ENCODE results near the gene KRTAP26-1.

The KRTAP26-1 gene

DNA sequence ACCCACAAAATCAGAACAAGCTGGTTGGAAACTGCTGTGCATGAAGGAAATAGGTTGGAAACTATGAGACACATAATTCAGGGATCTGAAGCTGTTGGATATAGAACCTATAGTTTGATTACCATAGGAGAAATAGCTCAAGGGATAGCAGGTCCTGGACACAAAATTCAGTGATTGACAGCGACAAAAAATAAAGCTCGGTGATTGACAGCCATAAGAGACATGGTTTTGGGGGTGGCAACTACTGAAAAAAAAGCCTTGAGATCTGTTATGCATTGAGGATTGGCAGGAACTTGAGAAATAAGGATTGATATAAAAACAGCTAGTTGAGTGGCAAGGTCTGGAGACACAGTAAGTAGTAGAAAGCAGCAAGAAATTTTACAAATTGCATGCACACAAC, 30.9 kb downstream of the KRTAP26-1 start, which contains the start of gene KRTAP25-1:
Gene KRTAP25-1, minus strand, starts transcription at position 300 of the 400 bp plus-strand sequence. Its CDS starts 24 bp downstream, at position 276.
- TF ChIP-seq, protein P1, sequence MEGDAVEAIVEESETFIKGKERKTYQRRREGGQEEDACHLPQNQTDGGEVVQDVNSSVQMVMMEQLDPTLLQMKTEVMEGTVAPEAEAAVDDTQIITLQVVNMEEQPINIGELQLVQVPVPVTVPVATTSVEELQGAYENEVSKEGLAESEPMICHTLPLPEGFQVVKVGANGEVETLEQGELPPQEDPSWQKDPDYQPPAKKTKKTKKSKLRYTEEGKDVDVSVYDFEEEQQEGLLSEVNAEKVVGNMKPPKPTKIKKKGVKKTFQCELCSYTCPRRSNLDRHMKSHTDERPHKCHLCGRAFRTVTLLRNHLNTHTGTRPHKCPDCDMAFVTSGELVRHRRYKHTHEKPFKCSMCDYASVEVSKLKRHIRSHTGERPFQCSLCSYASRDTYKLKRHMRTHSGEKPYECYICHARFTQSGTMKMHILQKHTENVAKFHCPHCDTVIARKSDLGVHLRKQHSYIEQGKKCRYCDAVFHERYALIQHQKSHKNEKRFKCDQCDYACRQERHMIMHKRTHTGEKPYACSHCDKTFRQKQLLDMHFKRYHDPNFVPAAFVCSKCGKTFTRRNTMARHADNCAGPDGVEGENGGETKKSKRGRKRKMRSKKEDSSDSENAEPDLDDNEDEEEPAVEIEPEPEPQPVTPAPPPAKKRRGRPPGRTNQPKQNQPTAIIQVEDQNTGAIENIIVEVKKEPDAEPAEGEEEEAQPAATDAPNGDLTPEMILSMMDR (IDR thresholded peaks at IDR 0.05; ENCODE audit: low read depth, low read length, missing control alignments): no peak
- no peak for DNase-seq (ENCODE audit: extremely low read depth, low read depth)
- H3K4me3 ChIP-seq (replicated peaks; ENCODE audit: low read depth, low read length): no peak within 1 kb of the TSS

DNA sequence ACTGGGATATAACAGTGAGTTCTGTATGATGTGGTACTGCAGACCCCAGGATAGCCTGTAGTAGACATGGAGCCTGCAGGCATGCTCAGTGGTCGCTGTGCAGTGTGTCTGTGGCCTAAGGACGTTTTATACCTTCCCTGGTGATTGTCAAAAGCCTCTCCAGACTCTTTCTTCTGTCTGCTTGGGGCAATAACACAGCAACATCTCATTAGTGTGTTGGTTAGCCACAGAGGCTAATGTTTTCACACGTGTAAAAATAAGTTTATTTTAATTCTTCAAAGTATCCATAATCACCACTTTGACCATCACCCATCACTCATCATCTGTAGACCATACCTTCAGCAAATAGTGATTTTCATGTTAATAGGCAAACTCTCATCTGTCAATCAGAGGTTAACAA, 37.3 kb downstream of the KRTAP26-1 start, which contains the start of gene KRTAP24-1:
Gene KRTAP24-1, minus strand, starts transcription at position 101 of the 400 bp plus-strand sequence. Its CDS starts 18 bp downstream, at position 83.
- no peak for DNase-seq (ENCODE audit: extremely low read depth, low read depth)
- TF ChIP-seq, protein P1 (IDR thresholded peaks at IDR 0.05; ENCODE audit: low read depth, low read length, missing control alignments): no peak
- H3K4me3 ChIP-seq (replicated peaks; ENCODE audit: low read depth, low read length): no peak within 1 kb of the TSS

DNA sequence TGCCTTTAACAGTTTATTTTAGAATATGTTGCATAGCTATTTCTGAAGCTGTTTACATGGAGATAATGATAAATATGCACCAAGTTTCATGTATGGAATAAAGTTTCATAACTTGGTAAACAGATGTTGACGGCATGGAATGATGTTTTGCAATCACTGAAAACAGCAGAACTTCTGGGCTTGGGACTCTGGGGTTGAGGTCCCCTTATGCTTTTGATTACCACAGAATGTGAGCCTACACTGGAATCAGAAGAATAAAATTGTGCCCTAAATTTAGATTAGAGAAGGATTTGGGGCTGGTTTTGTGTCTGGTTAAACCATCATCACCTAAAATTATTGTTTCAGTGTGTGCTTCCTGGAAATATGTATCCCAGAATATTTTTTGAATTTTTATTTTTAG, 48.5 kb downstream of the KRTAP26-1 start:
- no peak for DNase-seq (ENCODE audit: extremely low read depth, low read depth)
- TF ChIP-seq, protein P1 (IDR thresholded peaks at IDR 0.05; ENCODE audit: low read depth, low read length, missing control alignments): no peak
- no peak overlapping the region for H3K4me3 ChIP-seq (replicated peaks; ENCODE audit: low read depth, low read length)

DNA sequence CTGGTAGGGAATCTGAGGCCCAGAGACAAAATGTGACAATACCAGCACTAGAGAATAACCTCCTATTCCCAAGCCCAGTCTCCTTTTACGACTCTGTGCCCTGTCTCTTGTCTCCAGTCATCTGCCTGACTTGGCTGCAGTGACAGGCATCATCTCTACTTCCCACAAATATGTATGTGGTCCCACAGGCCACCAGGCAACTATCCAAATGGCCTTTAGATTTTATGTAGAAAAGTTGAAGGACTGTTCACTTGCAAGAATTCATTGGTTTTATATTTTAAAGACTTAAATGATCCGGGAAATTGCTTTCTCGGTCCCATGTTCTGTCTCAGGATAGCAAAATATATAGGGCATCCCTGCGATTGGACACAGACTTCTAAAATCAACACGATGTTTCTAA, 49.0 kb downstream of the KRTAP26-1 start:
- no peak overlapping the region for H3K4me3 ChIP-seq (replicated peaks; ENCODE audit: low read depth, low read length)

DNA sequence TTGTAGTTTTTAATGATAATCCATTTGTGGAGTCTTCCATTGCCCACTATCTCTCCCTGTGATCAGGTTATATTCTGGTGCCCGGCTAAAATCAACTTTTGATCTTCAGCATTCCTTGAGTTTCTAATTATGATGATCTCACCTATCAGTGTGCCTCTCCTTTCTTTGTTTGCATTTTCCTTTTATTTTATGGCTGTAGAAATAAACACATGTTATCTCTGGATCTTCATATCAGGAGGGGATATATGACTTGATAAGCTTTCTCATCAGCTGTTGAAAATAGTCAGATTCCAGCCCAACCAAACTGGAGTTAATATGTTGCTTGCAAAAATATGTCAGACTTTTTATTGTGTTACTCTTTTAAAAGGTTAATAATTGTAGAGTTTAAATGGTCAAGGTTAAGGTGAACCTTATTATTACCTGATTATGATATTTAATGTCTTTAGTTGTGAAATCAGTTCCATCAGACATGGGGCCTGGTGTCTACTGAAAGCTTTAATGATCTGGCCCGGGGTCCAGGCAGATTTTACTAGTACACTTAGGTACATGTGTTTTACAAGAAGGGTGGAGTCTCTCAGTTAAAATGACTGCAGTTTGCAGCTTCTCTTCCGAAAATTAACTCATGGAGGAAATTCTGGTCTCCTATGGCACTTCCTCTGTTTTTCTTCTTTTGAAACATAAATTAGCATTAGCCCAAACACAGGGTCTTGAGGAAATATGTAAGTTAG, 50.1 kb downstream of the KRTAP26-1 start:
- TF ChIP-seq, protein P1 (IDR thresholded peaks at IDR 0.05; ENCODE audit: low read depth, low read length, missing control alignments): no peak
- H3K4me3 ChIP-seq (replicated peaks; ENCODE audit: low read depth, low read length): no peak overlapping the region
- DNase-seq (ENCODE audit: extremely low read depth, low read depth): no peak

More for the DNA sequence above, 49.0 kb downstream of the KRTAP26-1 start:
- TF ChIP-seq, protein P1 (IDR thresholded peaks at IDR 0.05; ENCODE audit: low read depth, low read length, missing control alignments): no peak
- DNase-seq (ENCODE audit: extremely low read depth, low read depth): no peak
